ENCODE measurements around the gene TREML1. TPM values are rescaled to one million over a fixed set of nuclear protein-coding genes. Genes with fewer than 3 reads are reported as not detected.

Gene TREML1
- total and polyA plus RNA-seq, 2 experiments from 2014 or later, result not detected

GRCh38 chr6:41193171-41193734, 39.1 kb upstream of the TREML1 start (continued):
- TF ChIP-seq, protein P1, sequence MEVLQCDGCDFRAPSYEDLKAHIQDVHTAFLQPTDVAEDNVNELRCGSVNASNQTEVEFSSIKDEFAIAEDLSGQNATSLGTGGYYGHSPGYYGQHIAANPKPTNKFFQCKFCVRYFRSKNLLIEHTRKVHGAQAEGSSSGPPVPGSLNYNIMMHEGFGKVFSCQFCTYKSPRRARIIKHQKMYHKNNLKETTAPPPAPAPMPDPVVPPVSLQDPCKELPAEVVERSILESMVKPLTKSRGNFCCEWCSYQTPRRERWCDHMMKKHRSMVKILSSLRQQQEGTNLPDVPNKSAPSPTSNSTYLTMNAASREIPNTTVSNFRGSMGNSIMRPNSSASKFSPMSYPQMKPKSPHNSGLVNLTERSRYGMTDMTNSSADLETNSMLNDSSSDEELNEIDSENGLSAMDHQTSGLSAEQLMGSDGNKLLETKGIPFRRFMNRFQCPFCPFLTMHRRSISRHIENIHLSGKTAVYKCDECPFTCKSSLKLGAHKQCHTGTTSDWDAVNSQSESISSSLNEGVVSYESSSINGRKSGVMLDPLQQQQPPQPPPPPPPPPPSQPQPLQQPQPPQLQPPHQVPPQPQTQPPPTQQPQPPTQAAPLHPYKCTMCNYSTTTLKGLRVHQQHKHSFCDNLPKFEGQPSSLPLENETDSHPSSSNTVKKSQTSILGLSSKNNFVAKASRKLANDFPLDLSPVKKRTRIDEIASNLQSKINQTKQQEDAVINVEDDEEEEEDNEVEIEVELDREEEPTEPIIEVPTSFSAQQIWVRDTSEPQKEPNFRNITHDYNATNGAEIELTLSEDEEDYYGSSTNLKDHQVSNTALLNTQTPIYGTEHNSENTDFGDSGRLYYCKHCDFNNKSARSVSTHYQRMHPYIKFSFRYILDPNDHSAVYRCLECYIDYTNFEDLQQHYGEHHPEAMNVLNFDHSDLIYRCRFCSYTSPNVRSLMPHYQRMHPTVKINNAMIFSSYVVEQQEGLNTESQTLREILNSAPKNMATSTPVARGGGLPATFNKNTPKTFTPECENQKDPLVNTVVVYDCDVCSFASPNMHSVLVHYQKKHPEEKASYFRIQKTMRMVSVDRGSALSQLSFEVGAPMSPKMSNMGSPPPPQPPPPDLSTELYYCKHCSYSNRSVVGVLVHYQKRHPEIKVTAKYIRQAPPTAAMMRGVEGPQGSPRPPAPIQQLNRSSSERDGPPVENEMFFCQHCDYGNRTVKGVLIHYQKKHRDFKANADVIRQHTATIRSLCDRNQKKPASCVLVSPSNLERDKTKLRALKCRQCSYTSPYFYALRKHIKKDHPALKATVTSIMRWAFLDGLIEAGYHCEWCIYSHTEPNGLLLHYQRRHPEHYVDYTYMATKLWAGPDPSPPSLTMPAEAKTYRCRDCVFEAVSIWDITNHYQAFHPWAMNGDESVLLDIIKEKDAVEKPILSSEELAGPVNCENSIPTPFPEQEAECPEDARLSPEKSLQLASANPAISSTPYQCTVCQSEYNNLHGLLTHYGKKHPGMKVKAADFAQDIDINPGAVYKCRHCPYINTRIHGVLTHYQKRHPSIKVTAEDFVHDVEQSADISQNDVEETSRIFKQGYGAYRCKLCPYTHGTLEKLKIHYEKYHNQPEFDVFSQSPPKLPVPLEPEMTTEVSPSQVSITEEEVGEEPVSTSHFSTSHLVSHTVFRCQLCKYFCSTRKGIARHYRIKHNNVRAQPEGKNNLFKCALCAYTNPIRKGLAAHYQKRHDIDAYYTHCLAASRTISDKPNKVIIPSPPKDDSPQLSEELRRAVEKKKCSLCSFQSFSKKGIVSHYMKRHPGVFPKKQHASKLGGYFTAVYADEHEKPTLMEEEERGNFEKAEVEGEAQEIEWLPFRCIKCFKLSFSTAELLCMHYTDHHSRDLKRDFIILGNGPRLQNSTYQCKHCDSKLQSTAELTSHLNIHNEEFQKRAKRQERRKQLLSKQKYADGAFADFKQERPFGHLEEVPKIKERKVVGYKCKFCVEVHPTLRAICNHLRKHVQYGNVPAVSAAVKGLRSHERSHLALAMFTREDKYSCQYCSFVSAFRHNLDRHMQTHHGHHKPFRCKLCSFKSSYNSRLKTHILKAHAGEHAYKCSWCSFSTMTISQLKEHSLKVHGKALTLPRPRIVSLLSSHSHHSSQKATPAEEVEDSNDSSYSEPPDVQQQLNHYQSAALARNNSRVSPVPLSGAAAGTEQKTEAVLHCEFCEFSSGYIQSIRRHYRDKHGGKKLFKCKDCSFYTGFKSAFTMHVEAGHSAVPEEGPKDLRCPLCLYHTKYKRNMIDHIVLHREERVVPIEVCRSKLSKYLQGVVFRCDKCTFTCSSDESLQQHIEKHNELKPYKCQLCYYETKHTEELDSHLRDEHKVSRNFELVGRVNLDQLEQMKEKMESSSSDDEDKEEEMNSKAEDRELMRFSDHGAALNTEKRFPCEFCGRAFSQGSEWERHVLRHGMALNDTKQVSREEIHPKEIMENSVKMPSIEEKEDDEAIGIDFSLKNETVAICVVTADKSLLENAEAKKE (CRISPR knock-in tag; IDR thresholded peaks at IDR 0.05), result no peak

GRCh38 chr6:41191569-41191968, 37.4 kb upstream of the TREML1 start:
- DNase-seq (ENCODE audit: low spot score), result peak; percentile 85
- H3K4me3 Mint-ChIP-seq, result no peak overlapping the region
- TF ChIP-seq ETS1 (IDR thresholded peaks at IDR 0.05), result no peak
- TF ChIP-seq CTCF (conservative IDR thresholded peaks at IDR 0.05; ENCODE audit: low read depth in 2 of 2), result peak; percentile 69 to 92
- H3K9me3 Mint-ChIP-seq, result peaks cover 23% of the 10 kb centered on the region
- peaks cover under 1% of the 10 kb centered on the region; the same call in 1 of the 3 replicates for H3K4me1 Mint-ChIP-seq
- H3K9me2 ChIP-seq (ENCODE audit: insufficient read depth), result peaks cover 10% of the 10 kb centered on the region; the same call in 1 of the 2 replicates
- no peaks in the 10 kb centered on the region for H3K36me3 ChIP-seq (ENCODE audit: insufficient read depth)
- H3K36me3 Mint-ChIP-seq (ENCODE audit: low read depth), result peaks cover 22% of the 10 kb centered on the region
- no peaks in the 10 kb centered on the region for H4K20me1 ChIP-seq (replicated peaks; ENCODE audit: insufficient read depth)
- no peaks in the 10 kb centered on the region for H3F3A ChIP-seq (replicated peaks; ENCODE audit: low read depth)
- H3K4me2 ChIP-seq, result no peak overlapping the region
- H3K79me2 ChIP-seq (replicated peaks; ENCODE audit: insufficient read depth), result no peaks in the 10 kb centered on the region
- H3K27ac ChIP-seq (ENCODE audit: low read depth), result no peak overlapping the region
- H3K4me3 ChIP-seq, result no peak overlapping the region
- peak overlapping the region; percentile 87; the same call in 1 of the 2 replicates for H2AFZ ChIP-seq
- H3K27me3 ChIP-seq (ENCODE audit: insufficient read depth), result no peaks in the 10 kb centered on the region
- peak; percentile 99 for ATAC-seq
- H3K27me3 Mint-ChIP-seq (ENCODE audit: insufficient read depth, low read depth, poor library complexity), result peaks cover 8% of the 10 kb centered on the region
- no peaks in the 10 kb centered on the region for H3K4me1 ChIP-seq (ENCODE audit: insufficient read depth)
- H3K27ac Mint-ChIP-seq, result no peak overlapping the region

Data from GM23338 (cell line).